K562 (cell line): ENCODE measurements around the gene STRIP1. TPM values are rescaled to one million over a fixed set of nuclear protein-coding genes. Genes with fewer than 3 reads are reported as not detected.
A peak's percentile ranks its signal among the peaks of the same experiment; 100 is the strongest.

Experiments used
- ATAC-seq: fragments of 200-7000 bp; cut with Tn5 transposase; 3 replicates; pipeline ENCODE4 v1.9.1; 2020; ENCODE audit warnings: moderate library complexity
- BruUV-seq: library from RNA; stranded (reverse); fragments of 400-500 nt; replicated peaks from 2 replicates; lab custom pipeline; 2021; lab: Mats Ljungman, UMichigan
- CTCF ChIA-PET: fragments of 300-600 bp; formaldehyde crosslinking; extraction: SDS; loops from one replicate; lab custom pipeline; 2021; ENCODE audit warnings: low intra/inter-chr PET ratio; lab: Yijun Ruan, JAX
- POLR2A ChIA-PET: fragments of 300-600, 350-650 bp; sonication (Branson Sonifier 250); formaldehyde crosslinking; extraction: SDS; loops from one replicate; lab custom pipeline; 2021; ENCODE audit warnings: antibody characterized with exemption, inconsistent platforms; lab: Yijun Ruan, JAX
- DNase-seq, 4 experiments: peaks; one replicate each; pipeline versions ENCODE4 v3.0.0 to v3.0.0-alpha.2; 2011 to 2018; ENCODE audit warnings: low spot score in 3 of 4, mixed read lengths in 3 of 4; ENCODE audit errors: extremely low read depth in 1 of 4
- FAIRE-seq: peaks from 2 replicates; lab custom pipeline; 2011; peaks lifted over from hg19 to GRCh38; lab: Jason Lieb, UNC
- H2AFZ ChIP-seq: 2 replicates; pipeline ENCODE4 v1.6.0; 2011; ENCODE audit warnings: low read depth, low read length, control low read depth, inconsistent platforms
- H3K27ac ChIP-seq: fragments of 200-600 bp; 3 replicates; pipeline ENCODE4 v1.8.0; 2011; ENCODE audit warnings: low read depth, mild to moderate bottlenecking, control low read depth, inconsistent platforms, low read length, moderate library complexity, mixed read lengths; ENCODE audit errors: extremely low read depth
- H3K27me3 ChIP-seq, 2 experiments: fragments of 300-600 bp in 1 of 2; 2 replicates in 1 of 2; 3 replicates in 1 of 2; pipeline versions ENCODE4 v1.6.0 to v1.8.0; 2011; ENCODE audit warnings: inconsistent platforms in 2 of 2, low read length in 2 of 2, mild to moderate bottlenecking in 1 of 2, mixed read lengths in 1 of 2, moderate library complexity in 1 of 2; ENCODE audit not compliant: control insufficient read depth in 2 of 2, insufficient read depth in 2 of 2
- H3K36me3 ChIP-seq: fragments of 300-600 bp; 3 replicates; pipeline ENCODE4 v1.8.0; 2011; ENCODE audit warnings: mild to moderate bottlenecking, low read length, inconsistent platforms; ENCODE audit not compliant: control insufficient read depth, insufficient read depth
- H3K4me1 ChIP-seq, 2 experiments: fragments of 200-600 bp in 1 of 2; replicated peaks in 1 of 2; 2 replicates in 1 of 2; 3 replicates in 1 of 2; pipeline versions ENCODE4 v1.5.1 to v1.8.0; 2011; ENCODE audit warnings: inconsistent platforms in 2 of 2, low read length in 2 of 2, mild to moderate bottlenecking in 1 of 2, mixed read lengths in 1 of 2, moderate library complexity in 1 of 2; ENCODE audit not compliant: control insufficient read depth in 2 of 2, insufficient read depth in 2 of 2
- H3K4me2 ChIP-seq: 2 replicates; pipeline ENCODE4 v1.6.1; 2011; ENCODE audit warnings: low read length, control low read depth, inconsistent platforms, mixed read lengths; ENCODE audit not compliant: insufficient read depth
- H3K4me3 ChIP-seq: fragments of 200-600 bp; sonication (generic), shearing (Covaris generic); 2 replicates; pipeline ENCODE4 v1.5.1; 2016; ENCODE audit warnings: control low read depth, inconsistent platforms
- H3K79me2 ChIP-seq: fragments of 200-600 bp; 3 replicates; pipeline ENCODE4 v1.8.0; 2011; ENCODE audit warnings: low read length, inconsistent platforms; ENCODE audit not compliant: control insufficient read depth, insufficient read depth
- H3K9ac ChIP-seq, 2 experiments: 2 replicates each; pipeline versions ENCODE4 v1.6.0 to v1.6.1; 2011; ENCODE audit warnings: low read depth in 2 of 2, low read length in 2 of 2, control low read depth in 1 of 2, inconsistent platforms in 1 of 2, mild to moderate bottlenecking in 1 of 2, mixed read lengths in 1 of 2; ENCODE audit not compliant: insufficient read depth in 1 of 2
- H3K9me1 ChIP-seq: one replicate; pipeline ENCODE4 v1.6.0; 2011; ENCODE audit warnings: inconsistent platforms, mild to moderate bottlenecking, low read length, moderate library complexity; ENCODE audit not compliant: control insufficient read depth, insufficient read depth
- H3K9me3 ChIP-seq: replicated peaks from 2 replicates; pipeline ENCODE4 v1.5.1; 2011; ENCODE audit warnings: low read depth, low read length, inconsistent platforms; ENCODE audit not compliant: control insufficient read depth, insufficient read depth
- H4K20me1 ChIP-seq: replicated peaks from 2 replicates; pipeline ENCODE4 v1.6.1; 2011; ENCODE audit warnings: low read length, inconsistent platforms, mixed read lengths; ENCODE audit not compliant: control insufficient read depth, insufficient read depth
- DMBX1 ChIP-seq: fragments of 250-450 bp; sonication (Bioruptor Pico); IDR thresholded peaks from 2 replicates; pipeline ENCODE4 v1.8.0; 2022; ENCODE audit warnings: inconsistent platforms, mild to moderate bottlenecking, moderate library complexity, borderline replicate concordance
- ELF2 ChIP-seq: fragments of 250-450 bp; sonication (Bioruptor Pico); IDR thresholded peaks from 2 replicates; pipeline ENCODE4 v1.5.0; 2021; ENCODE audit warnings: mild to moderate bottlenecking
- ETS2 ChIP-seq: IDR thresholded peaks from 2 replicates; pipeline ENCODE4 v1.6.1; 2016; ENCODE audit warnings: borderline replicate concordance, missing genetic modification characterization, mild to moderate bottlenecking, moderate library complexity, missing compliant biosample characterization; ENCODE audit not compliant: poor library complexity, severe bottlenecking
- FOXK1 ChIP-seq: sonication (generic); formaldehyde crosslinking; IDR thresholded peaks from 2 replicates; pipeline ENCODE4 v1.8.0; 2022; ENCODE audit warnings: missing genetic modification reagents, mild to moderate bottlenecking, borderline replicate concordance
- NR3C1 ChIP-seq: sonication (generic); formaldehyde crosslinking; IDR thresholded peaks from 2 replicates; pipeline ENCODE4 v1.8.1; 2022; ENCODE audit warnings: missing genetic modification reagents
- RBM17 ChIP-seq: fragments of 200-400 bp; formaldehyde crosslinking; IDR thresholded peaks from 2 replicates; pipeline ENCODE4 v1.6.1; 2017; ENCODE audit warnings: low read depth, mild to moderate bottlenecking, low read length, borderline replicate concordance
- SMAD2 ChIP-seq: fragments of 150-350 bp; IDR thresholded peaks from 2 replicates; pipeline ENCODE4 v1.6.1; 2014; ENCODE audit warnings: low read depth, mild to moderate bottlenecking, low read length
- ZNF184 ChIP-seq: sonication (generic); formaldehyde crosslinking; IDR thresholded peaks from 2 replicates; pipeline ENCODE4 v1.5.0; 2020; ENCODE audit warnings: missing genetic modification reagents
- ZNF717 ChIP-seq: fragments of 250-450 bp; sonication (Bioruptor Pico); IDR thresholded peaks from 2 replicates; pipeline ENCODE4 v1.5.0; 2021
- WGBS: fragments of 100-300 bp; shearing (Covaris generic); methylation state at CpG from one replicate; pipeline ENCODE4 v1.1.6; 2016; ENCODE audit warnings: low coverage, mixed read lengths; ENCODE audit not compliant: insufficient coverage; ENCODE audit errors: missing lambda C conversion rate; 5-methylcytosine and 5-hydroxymethylcytosine counted together
- in situ Hi-C: fragments of 300-500 bp; cut with MboI; formaldehyde crosslinking; loops from 4 replicates; pipeline ENCODE4 v1.15.0; 2018; ENCODE audit warnings: inconsistent platforms, mixed read lengths
- intact Hi-C: fragments of 100-400 bp; cut with micrococcal nuclease; formaldehyde crosslinking; loops from 2 replicates; pipeline ENCODE4 v1.14.2; 2022
- polyA plus RNA-seq, 8 experiments: library from polyadenylated mRNA; depleted of rRNA in 4 of 8; stranded (reverse) in 5 of 8; unstranded in 3 of 8; fragments of >200 nt; fragmentation: Nextera tagmentation in 2 of 8; fragmentation: Illumina TruSeq in 1 of 8; extraction: Ambion mirVana in 2 of 8; extraction: Trizol in 1 of 8; gene quantifications; 2 replicates each; pipeline versions ENCODE4 v1.2.1 to v1.2.3, GENCODE V29; 2011 to 2014; ENCODE audit warnings: inconsistent platforms in 1 of 8, missing spikeins in 1 of 8
- total RNA-seq, 7 experiments: library from RNA; depleted of rRNA in 6 of 7; stranded (reverse); fragments of >200 nt in 6 of 7; fragmentation: Illumina TruSeq in 2 of 7; extraction: Trizol in 2 of 7; gene quantifications; 2 replicates each; pipeline versions ENCODE4 v1.2.1 to v1.2.3, GENCODE V29; 2011 to 2021; ENCODE audit warnings: low replicate concordance in 1 of 7

STRIP1 gene
- total and polyA plus RNA-seq, 9 of the 15 experiments (the other 6 are each of a cell fraction or from before 2014, with no cell fraction given) = 9.9 to 42.3 (median 32.0) TPM

GRCh38 chr1:110056285-110056683 lies 21.9 kb downstream of the STRIP1 start:
- Histone ChIP-seq H3K27me3 (no peaks in the 10 kb centered on the region), H3K9ac (no peak overlapping the region), H3K36me3 (peaks cover 71% of the 10 kb centered on the region), H3K79me2 (no peaks in the 10 kb centered on the region), H2AFZ (no peak overlapping the region), H3K9me1 (peaks cover 12% of the 10 kb centered on the region), H3K27ac (no peak overlapping the region), H4K20me1 (peaks cover 39% of the 10 kb centered on the region), H3K9me3 (no peaks in the 10 kb centered on the region), H3K4me2 (no peak overlapping the region), H3K4me3 (no peak overlapping the region), H3K4me1 (peaks cover 24 to 29% of the 10 kb centered on the region in 2 experiments)
- 87% methylated on average over 4 of the region's 4 CpGs for WGBS
- ATAC-seq (no peak), FAIRE-seq (no peak), DNase-seq (no peak)
- TF ChIP-seq FOXK1 (CRISPR knock-in tag) (no peak), DMBX1 (CRISPR knock-in tag) (no peak), RBM17 (no peak), NR3C1 (CRISPR knock-in tag) (no peak), ETS2 (no peak), SMAD2 (no peak), ELF2 (CRISPR knock-in tag) (no peak), ZNF184 (CRISPR knock-in tag) (no peak), ZNF717 (no peak)
- ChIA-PET POLR2A (interaction anchor here (0.6 to 18.1 kb wide), 3 partner anchors 20 to 488 kb away, joined by 3 to 200 read pairs (median 3); partner anchors contain the start of gene STRIP1), CTCF (no interaction called here)
- intact Hi-C loops = loop anchor here (10.0 kb wide), 1 partner anchor 409 kb away; no protein-coding TSS in a partner anchor
- in situ Hi-C loops = no loop called here
- TSS peak; percentile 12 for BruUV-seq
